Loucy (cell line): ENCODE results near the gene GPC5.

ENCODE experiments used
- H2AFZ ChIP-seq: fragments of 200-600 bp; sonication (generic); 2 replicates; pipeline ENCODE4 v1.6.0; 2016; ENCODE audit warnings: antibody characterized with exemption, mild to moderate bottlenecking, low read length, moderate library complexity
- H3F3A ChIP-seq: fragments of 200-600 bp; 2 replicates; pipeline ENCODE4 v1.6.0; 2016; ENCODE audit warnings: antibody characterized with exemption, low read depth, mild to moderate bottlenecking
- H3K27me3 ChIP-seq: fragments of 200-600 bp; sonication (generic); 2 replicates; pipeline ENCODE4 v1.6.1; 2014; ENCODE audit warnings: low read length, mild to moderate bottlenecking; ENCODE audit not compliant: insufficient read depth, poor library complexity, severe bottlenecking
- H3K36me3 ChIP-seq: fragments of 200-600 bp; sonication (generic); 2 replicates; pipeline ENCODE4 v1.6.1; 2016; ENCODE audit warnings: low read length; ENCODE audit not compliant: insufficient read depth
- H3K4me1 ChIP-seq: fragments of 200-600 bp; sonication (generic); 2 replicates; pipeline ENCODE4 v1.5.1; 2014; ENCODE audit warnings: low read length, mild to moderate bottlenecking; ENCODE audit not compliant: insufficient read depth, poor library complexity, severe bottlenecking
- H3K4me2 ChIP-seq: fragments of 200-600 bp; sonication (generic); 2 replicates; pipeline ENCODE4 v1.6.0; 2014; ENCODE audit warnings: antibody characterized with exemption, low read length, low read depth, mild to moderate bottlenecking; ENCODE audit not compliant: poor library complexity, severe bottlenecking
- H3K4me3 ChIP-seq: fragments of 200-600 bp; sonication (generic); 2 replicates; pipeline ENCODE4 v1.5.1; 2014; ENCODE audit warnings: low read length, mild to moderate bottlenecking, mixed read lengths; ENCODE audit not compliant: poor library complexity, severe bottlenecking
- H3K79me2 ChIP-seq: fragments of 200-600 bp; sonication (generic); 2 replicates; pipeline ENCODE4 v1.6.1; 2014; ENCODE audit warnings: low read length; ENCODE audit not compliant: insufficient read depth
- H3K9ac ChIP-seq: fragments of 200-600 bp; sonication (generic); 2 replicates; pipeline ENCODE4 v1.6.0; 2014; ENCODE audit warnings: mild to moderate bottlenecking, low read depth, low read length, moderate library complexity; ENCODE audit not compliant: poor library complexity, severe bottlenecking
- H3K9me2 ChIP-seq: fragments of 200-600 bp; sonication (generic); replicated peaks from 2 replicates; pipeline ENCODE4 v1.6.1; 2016; ENCODE audit warnings: low read depth, low read length, mixed read lengths
- H3K9me3 ChIP-seq: fragments of 200-600 bp; sonication (generic); 2 replicates; pipeline ENCODE4 v1.6.1; 2014; ENCODE audit warnings: mild to moderate bottlenecking, antibody characterized with exemption, low read length, low read depth; ENCODE audit not compliant: insufficient read depth
- H4K20me1 ChIP-seq: fragments of 200-600 bp; sonication (generic); 2 replicates; pipeline ENCODE4 v1.6.0; 2014; ENCODE audit warnings: antibody characterized with exemption, low read length, mild to moderate bottlenecking; ENCODE audit not compliant: insufficient read depth, poor library complexity, severe bottlenecking
- EZH2phosphoT487 ChIP-seq: fragments of 200-600 bp; IDR thresholded peaks from 2 replicates; pipeline ENCODE4 v1.6.1; 2018; ENCODE audit warnings: antibody characterized with exemption, mild to moderate bottlenecking, moderate library complexity, borderline replicate concordance
- TF ChIP-seq, protein P1 (sequence below): fragments of 200-600 bp; sonication (generic); conservative IDR thresholded peaks from 2 replicates; pipeline ENCODE4 v1.5.1; 2014; ENCODE audit warnings: mild to moderate bottlenecking, antibody characterized with exemption, low read length

The GPC5 gene

GRCh38 chr13:91741925-91742324 lies 343.5 kb downstream of the GPC5 start:
- no peaks in the 10 kb centered on the region for H3F3A ChIP-seq
- no peaks in the 10 kb centered on the region for H3K36me3 ChIP-seq
- no peaks in the 10 kb centered on the region for H3K9me2 ChIP-seq
- H3K79me2 ChIP-seq: no peaks in the 10 kb centered on the region
- TF ChIP-seq EZH2phosphoT487: no peak
- TF ChIP-seq, protein P1, sequence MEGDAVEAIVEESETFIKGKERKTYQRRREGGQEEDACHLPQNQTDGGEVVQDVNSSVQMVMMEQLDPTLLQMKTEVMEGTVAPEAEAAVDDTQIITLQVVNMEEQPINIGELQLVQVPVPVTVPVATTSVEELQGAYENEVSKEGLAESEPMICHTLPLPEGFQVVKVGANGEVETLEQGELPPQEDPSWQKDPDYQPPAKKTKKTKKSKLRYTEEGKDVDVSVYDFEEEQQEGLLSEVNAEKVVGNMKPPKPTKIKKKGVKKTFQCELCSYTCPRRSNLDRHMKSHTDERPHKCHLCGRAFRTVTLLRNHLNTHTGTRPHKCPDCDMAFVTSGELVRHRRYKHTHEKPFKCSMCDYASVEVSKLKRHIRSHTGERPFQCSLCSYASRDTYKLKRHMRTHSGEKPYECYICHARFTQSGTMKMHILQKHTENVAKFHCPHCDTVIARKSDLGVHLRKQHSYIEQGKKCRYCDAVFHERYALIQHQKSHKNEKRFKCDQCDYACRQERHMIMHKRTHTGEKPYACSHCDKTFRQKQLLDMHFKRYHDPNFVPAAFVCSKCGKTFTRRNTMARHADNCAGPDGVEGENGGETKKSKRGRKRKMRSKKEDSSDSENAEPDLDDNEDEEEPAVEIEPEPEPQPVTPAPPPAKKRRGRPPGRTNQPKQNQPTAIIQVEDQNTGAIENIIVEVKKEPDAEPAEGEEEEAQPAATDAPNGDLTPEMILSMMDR: no peak
- H3K4me2 ChIP-seq: no peak overlapping the region
- H3K27me3 ChIP-seq: no peaks in the 10 kb centered on the region
- no peak overlapping the region for H3K9ac ChIP-seq
- no peaks in the 10 kb centered on the region for H4K20me1 ChIP-seq
- H3K4me3 ChIP-seq: no peak overlapping the region
- no peaks in the 10 kb centered on the region for H3K4me1 ChIP-seq
- no peaks in the 10 kb centered on the region for H3K9me3 ChIP-seq
- no peak overlapping the region for H2AFZ ChIP-seq

GRCh38 chr13:91744284-91744683 lies 345.9 kb downstream of the GPC5 start:
- Histone ChIP-seq H3K9me3 (0 out of 2 replicates have a peak, but pooled peaks cover 2% of the 10 kb centered on the region), H3K4me3 (no peak overlapping the region), H3K9ac (no peak overlapping the region), H3K9me2 (no peaks in the 10 kb centered on the region), H3K4me2 (no peak overlapping the region), H3K79me2 (no peaks in the 10 kb centered on the region), H4K20me1 (no peaks in the 10 kb centered on the region), H3K27me3 (no peaks in the 10 kb centered on the region), H3K36me3 (no peaks in the 10 kb centered on the region), H3K4me1 (no peaks in the 10 kb centered on the region), H2AFZ (no peak overlapping the region), H3F3A (no peaks in the 10 kb centered on the region)
- TF ChIP-seq, protein P1: no peak
- TF ChIP-seq EZH2phosphoT487: no peak

GRCh38 chr13:91745967-91746366 lies 347.5 kb downstream of the GPC5 start:
- Histone ChIP-seq H3K9me2 (no peaks in the 10 kb centered on the region), H2AFZ (no peak overlapping the region), H3K9me3 (0 out of 2 replicates have a peak, but pooled peaks cover 2% of the 10 kb centered on the region), H3F3A (no peaks in the 10 kb centered on the region), H3K36me3 (no peaks in the 10 kb centered on the region), H3K4me2 (no peak overlapping the region), H4K20me1 (no peaks in the 10 kb centered on the region), H3K4me3 (no peak overlapping the region), H3K4me1 (no peaks in the 10 kb centered on the region), H3K27me3 (no peaks in the 10 kb centered on the region), H3K9ac (no peak overlapping the region), H3K79me2 (no peaks in the 10 kb centered on the region)
- TF ChIP-seq, protein P1: no peak
- TF ChIP-seq EZH2phosphoT487: no peak
